ENCODE measurements around the gene SLX9.

DNA sequence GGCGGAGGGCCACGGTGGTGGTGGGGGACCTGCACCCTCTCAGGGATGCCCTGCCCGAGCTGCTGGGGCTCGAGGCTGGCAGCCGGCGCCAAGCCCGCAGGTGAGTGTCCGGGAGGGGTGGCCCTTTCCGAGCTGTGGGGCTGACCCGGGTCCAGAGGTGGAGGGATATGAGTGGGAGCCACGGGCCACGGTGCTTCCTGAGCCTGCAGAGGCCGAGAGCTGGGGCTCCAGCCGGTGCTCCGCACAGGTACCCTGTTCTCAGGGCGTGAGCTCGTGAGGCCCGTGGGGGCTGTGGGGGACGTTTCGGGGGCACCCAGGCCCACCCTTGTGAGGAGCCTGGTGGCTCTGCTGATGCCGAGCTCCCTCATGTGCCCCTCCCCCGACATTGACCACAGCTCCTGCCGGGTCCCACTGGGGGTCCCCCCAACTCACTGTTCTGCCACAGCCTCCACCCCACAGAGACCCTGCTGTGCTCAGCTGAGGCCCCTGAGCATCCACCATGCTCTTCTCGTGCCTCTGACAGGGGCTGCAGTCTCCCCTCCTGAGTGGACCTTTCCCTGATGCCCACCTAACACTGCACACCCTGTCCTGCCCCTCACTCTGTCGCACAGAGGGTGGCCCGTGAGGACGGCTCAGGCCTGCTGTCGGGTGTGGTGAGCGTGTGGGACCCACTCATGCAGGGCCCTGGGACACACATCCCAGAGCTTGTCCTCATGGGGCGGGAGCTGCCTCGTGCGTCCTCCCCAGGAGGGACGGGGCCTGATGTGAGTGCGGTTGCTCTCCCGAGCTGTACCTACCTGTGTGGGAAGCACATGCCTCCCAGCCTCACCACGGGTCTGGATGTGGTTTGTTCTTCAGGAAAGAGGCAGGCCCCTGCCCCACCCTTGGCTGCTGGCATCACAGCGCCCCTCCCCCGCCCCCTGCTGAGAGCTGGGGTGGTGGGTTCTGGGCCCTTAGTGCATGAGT is 27.5 kb downstream of the SLX9 start:
- no peak for TF ChIP-seq EZH2 (IDR thresholded peaks at IDR 0.05; ENCODE audit: borderline replicate concordance, low read length)
- TF ChIP-seq, protein P1, sequence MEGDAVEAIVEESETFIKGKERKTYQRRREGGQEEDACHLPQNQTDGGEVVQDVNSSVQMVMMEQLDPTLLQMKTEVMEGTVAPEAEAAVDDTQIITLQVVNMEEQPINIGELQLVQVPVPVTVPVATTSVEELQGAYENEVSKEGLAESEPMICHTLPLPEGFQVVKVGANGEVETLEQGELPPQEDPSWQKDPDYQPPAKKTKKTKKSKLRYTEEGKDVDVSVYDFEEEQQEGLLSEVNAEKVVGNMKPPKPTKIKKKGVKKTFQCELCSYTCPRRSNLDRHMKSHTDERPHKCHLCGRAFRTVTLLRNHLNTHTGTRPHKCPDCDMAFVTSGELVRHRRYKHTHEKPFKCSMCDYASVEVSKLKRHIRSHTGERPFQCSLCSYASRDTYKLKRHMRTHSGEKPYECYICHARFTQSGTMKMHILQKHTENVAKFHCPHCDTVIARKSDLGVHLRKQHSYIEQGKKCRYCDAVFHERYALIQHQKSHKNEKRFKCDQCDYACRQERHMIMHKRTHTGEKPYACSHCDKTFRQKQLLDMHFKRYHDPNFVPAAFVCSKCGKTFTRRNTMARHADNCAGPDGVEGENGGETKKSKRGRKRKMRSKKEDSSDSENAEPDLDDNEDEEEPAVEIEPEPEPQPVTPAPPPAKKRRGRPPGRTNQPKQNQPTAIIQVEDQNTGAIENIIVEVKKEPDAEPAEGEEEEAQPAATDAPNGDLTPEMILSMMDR (IDR thresholded peaks at IDR 0.05; ENCODE audit: low read length) = no peak
